Measurements from ENCODE around the gene ATG7. TPM values are rescaled to one million over a fixed set of nuclear protein-coding genes. Genes with fewer than 3 reads are reported as not detected.

Gene ATG7
- total RNA-seq, 1 experiment from 2014 or later, result 29.3 TPM

GRCh38 chr3:11436775-11437174, 164.6 kb downstream of the ATG7 start:
- H4K20me1 ChIP-seq (ENCODE audit: insufficient read depth), result no peaks in the 10 kb centered on the region; the same call in 1 of the 2 replicates
- H3K27ac ChIP-seq (ENCODE audit: low read depth, low read length), result no peak overlapping the region
- ChIA-PET RAD21 (ENCODE audit: low non-redundant PET in 1 of 2, low total read pairs in 2 of 2, uncharacterized antibody in 2 of 2, unreplicated experiment in 2 of 2) (no interaction called here), CTCF (no interaction called here), POLR2A (no interaction called here)
- H3K36me3 ChIP-seq (ENCODE audit: control insufficient read depth in 1 of 2, insufficient read depth in 2 of 2, low read length in 2 of 2), result no peaks in the 10 kb centered on the region
- no peak overlapping the region for H3K9ac ChIP-seq (ENCODE audit: low read length)
- H3K27me3 ChIP-seq (ENCODE audit: insufficient read depth, low read length), result no peaks in the 10 kb centered on the region
- no peak overlapping the region for H2AFZ ChIP-seq (ENCODE audit: low read depth, low read length, poor library complexity, severe bottlenecking)
- no TSS peak for BruUV-seq (replicated peaks)
- H3K4me1 ChIP-seq (ENCODE audit: control insufficient read depth in 1 of 2, insufficient read depth in 2 of 2, low read length in 2 of 2), result no peaks in the 10 kb centered on the region
- ATAC-seq, result no peak
- H3K4me2 ChIP-seq (ENCODE audit: low read length), result no peak overlapping the region
- H3K9me2 ChIP-seq (ENCODE audit: insufficient read depth), result no peaks in the 10 kb centered on the region
- TF ChIP-seq EZH2 (IDR thresholded peaks at IDR 0.05) (no peak), EGR1 (IDR thresholded peaks at IDR 0.05; ENCODE audit: low read depth) (no peak), CTCF (IDR thresholded peaks at IDR 0.05 in 2 of 3, conservative IDR thresholded peaks at IDR 0.05 in 1 of 3; ENCODE audit: borderline replicate concordance in 1 of 3, insufficient read depth in 1 of 3, low read depth in 2 of 3, low read length in 2 of 3) (no peak), CEBPB (IDR thresholded peaks at IDR 0.05; ENCODE audit: low read depth) (no peak), ZFX (IDR thresholded peaks at IDR 0.05) (no peak), ZNF274 (IDR thresholded peaks at IDR 0.05; ENCODE audit: low read depth, low read length) (no peak), ELF1 (IDR thresholded peaks at IDR 0.05; ENCODE audit: borderline replicate concordance, low read depth) (no peak), POLR2A (IDR thresholded peaks at IDR 0.05; ENCODE audit: borderline replicate concordance, extremely low read depth, insufficient read depth, insufficient read length) (no peak), SRF (IDR thresholded peaks at IDR 0.05; ENCODE audit: low read depth) (no peak)
- no peaks in the 10 kb centered on the region for H3K9me3 ChIP-seq (ENCODE audit: control insufficient read depth in 1 of 2, insufficient read depth in 1 of 2, low read depth in 1 of 2, low read length in 2 of 2)
- no peak overlapping the region for H3K4me3 ChIP-seq (replicated peaks in 1 of 2; ENCODE audit: low read depth in 1 of 2, low read length in 2 of 2)
- intact Hi-C loops (cut with micrococcal nuclease), result no loop called here
- no peaks in the 10 kb centered on the region for H3K79me2 ChIP-seq (ENCODE audit: insufficient read depth, low read length)
- DNase-seq (ENCODE audit: low read depth, low spot score), result no peak

GRCh38 chr3:11437506-11437905, 165.3 kb downstream of the ATG7 start:
- POLR2A ChIA-PET, result no interaction called here
- no peak overlapping the region for H3K4me2 ChIP-seq (ENCODE audit: low read length)
- intact Hi-C loops (cut with micrococcal nuclease), result no loop called here
- no peak for ATAC-seq
- H3K27me3 ChIP-seq (ENCODE audit: insufficient read depth, low read length), result no peaks in the 10 kb centered on the region
- H3K27ac ChIP-seq (ENCODE audit: low read depth, low read length), result no peak overlapping the region
- H3K36me3 ChIP-seq (ENCODE audit: control insufficient read depth in 1 of 2, insufficient read depth in 2 of 2, low read length in 2 of 2), result no peaks in the 10 kb centered on the region
- CTCF ChIA-PET, result no interaction called here
- no peaks in the 10 kb centered on the region for H3K4me1 ChIP-seq (ENCODE audit: control insufficient read depth in 1 of 2, insufficient read depth in 2 of 2, low read length in 2 of 2)
- H3K4me3 ChIP-seq (replicated peaks in 1 of 2; ENCODE audit: low read depth in 1 of 2, low read length in 2 of 2), result no peak overlapping the region
- no peak overlapping the region for H2AFZ ChIP-seq (ENCODE audit: low read depth, low read length, poor library complexity, severe bottlenecking)
- H3K9me3 ChIP-seq (ENCODE audit: control insufficient read depth in 1 of 2, insufficient read depth in 1 of 2, low read depth in 1 of 2, low read length in 2 of 2), result no peaks in the 10 kb centered on the region
- no peak overlapping the region for H3K9ac ChIP-seq (ENCODE audit: low read length)
- BruUV-seq (replicated peaks), result no TSS peak
- no peak for DNase-seq (ENCODE audit: low read depth, low spot score)
- RAD21 ChIA-PET (ENCODE audit: low non-redundant PET in 1 of 2, low total read pairs in 2 of 2, uncharacterized antibody in 2 of 2, unreplicated experiment in 2 of 2), result no interaction called here
- no peaks in the 10 kb centered on the region; the same call in 1 of the 2 replicates for H4K20me1 ChIP-seq (ENCODE audit: insufficient read depth)
- no peaks in the 10 kb centered on the region for H3K79me2 ChIP-seq (ENCODE audit: insufficient read depth, low read length)
- H3K9me2 ChIP-seq (ENCODE audit: insufficient read depth), result no peaks in the 10 kb centered on the region
- TF ChIP-seq YY1 (IDR thresholded peaks at IDR 0.05; ENCODE audit: extremely low read depth, insufficient replicate concordance, low read depth, low read length) (no peak), CEBPB (IDR thresholded peaks at IDR 0.05; ENCODE audit: low read depth) (no peak), POLR2AphosphoS5 (IDR thresholded peaks at IDR 0.05; ENCODE audit: low read depth, low read length) (no peak), TCF7L2 (IDR thresholded peaks at IDR 0.05; ENCODE audit: borderline replicate concordance, extremely low read depth, insufficient read depth, insufficient read length) (no peak), ZBTB33 (IDR thresholded peaks at IDR 0.05; ENCODE audit: extremely low read depth, insufficient replicate concordance, low read length) (no peak), REST (IDR thresholded peaks at IDR 0.05; ENCODE audit: low read depth) (no peak)

All from HCT116 (cell line).